SK-N-SH treated with all-trans-retinoic acid at 6 μM for 48 hours (cell line): ENCODE measurements around the gene SYNPO.

Experiments used
- ATAC-seq: fragments of 200-7000 bp; cut with Tn5 transposase; 3 replicates; pipeline ENCODE4 v1.9.1; 2020; ENCODE audit warnings: mild to moderate bottlenecking, moderate library complexity
- BACH2 ChIP-seq: fragments of 250-450 bp; sonication (Bioruptor Pico); IDR thresholded peaks from 2 replicates; pipeline ENCODE4 v1.9.0; 2021; ENCODE audit warnings: mild to moderate bottlenecking, borderline replicate concordance
- CREB5 ChIP-seq: fragments of 250-450 bp; sonication (Bioruptor Pico); IDR thresholded peaks from 2 replicates; pipeline ENCODE4 v1.5.1; 2020; ENCODE audit warnings: low read depth, mild to moderate bottlenecking, moderate library complexity
- GLIS3 ChIP-seq: fragments of 250-450 bp; sonication (Bioruptor Pico); IDR thresholded peaks from 2 replicates; pipeline ENCODE4 v1.5.0; 2020; ENCODE audit warnings: mild to moderate bottlenecking, moderate library complexity
- ISL1 ChIP-seq: fragments of 250-450 bp; sonication (Bioruptor Pico); IDR thresholded peaks from 2 replicates; pipeline ENCODE4 v2.1.2; 2022; ENCODE audit warnings: mild to moderate bottlenecking, moderate library complexity
- POU6F1 ChIP-seq: fragments of 250-450 bp; sonication (Bioruptor Pico); IDR thresholded peaks from 2 replicates; pipeline ENCODE4 v1.8.0; 2021; ENCODE audit warnings: low read depth, mild to moderate bottlenecking, moderate library complexity, borderline replicate concordance
- PPARA ChIP-seq: fragments of 250-450 bp; sonication (Bioruptor Pico); IDR thresholded peaks from 2 replicates; pipeline ENCODE4 v1.5.0; 2020; ENCODE audit warnings: mild to moderate bottlenecking, borderline replicate concordance
- RARB ChIP-seq: fragments of 250-450 bp; sonication (Bioruptor Pico); IDR thresholded peaks from 2 replicates; pipeline ENCODE4 v1.8.0; 2021; ENCODE audit warnings: mild to moderate bottlenecking, moderate library complexity
- SNAI2 ChIP-seq: fragments of 250-450 bp; sonication (Bioruptor Pico); IDR thresholded peaks from 2 replicates; pipeline ENCODE4 v1.5.0; 2020; ENCODE audit warnings: mild to moderate bottlenecking, moderate library complexity
- TCF4 ChIP-seq: fragments of 250-450 bp; sonication (Bioruptor Pico); IDR thresholded peaks from 2 replicates; pipeline ENCODE4 v1.8.0; 2021; ENCODE audit warnings: mild to moderate bottlenecking, moderate library complexity, borderline replicate concordance
- TOX ChIP-seq: fragments of 250-450 bp; sonication (Bioruptor Pico); IDR thresholded peaks from 2 replicates; pipeline ENCODE4 v1.8.0; 2021; ENCODE audit warnings: mild to moderate bottlenecking, moderate library complexity, borderline replicate concordance
- TSHZ2 ChIP-seq: fragments of 250-450 bp; sonication (Bioruptor Pico); IDR thresholded peaks from 2 replicates; pipeline ENCODE4 v1.5.0; 2020; ENCODE audit warnings: mild to moderate bottlenecking, moderate library complexity
- ZC3H10 ChIP-seq: fragments of 250-450 bp; sonication (Bioruptor Pico); IDR thresholded peaks from 2 replicates; pipeline ENCODE4 v1.5.1; 2021; ENCODE audit warnings: mild to moderate bottlenecking, moderate library complexity
- ZFP3 ChIP-seq: fragments of 250-450 bp; sonication (Bioruptor Pico); IDR thresholded peaks from 2 replicates; pipeline ENCODE4 v1.5.0; 2020; ENCODE audit warnings: mild to moderate bottlenecking, moderate library complexity
- ZFP30 ChIP-seq: fragments of 450-650 bp; formaldehyde crosslinking; IDR thresholded peaks from 2 replicates; pipeline ENCODE4 v1.5.0; 2022; ENCODE audit warnings: mild to moderate bottlenecking, moderate library complexity
- TF ChIP-seq, protein P1 (sequence below): fragments of 250-450 bp; sonication (Bioruptor Pico); IDR thresholded peaks from 2 replicates; pipeline ENCODE4 v1.5.1; 2021; ENCODE audit warnings: mild to moderate bottlenecking, moderate library complexity

The SYNPO gene

DNA sequence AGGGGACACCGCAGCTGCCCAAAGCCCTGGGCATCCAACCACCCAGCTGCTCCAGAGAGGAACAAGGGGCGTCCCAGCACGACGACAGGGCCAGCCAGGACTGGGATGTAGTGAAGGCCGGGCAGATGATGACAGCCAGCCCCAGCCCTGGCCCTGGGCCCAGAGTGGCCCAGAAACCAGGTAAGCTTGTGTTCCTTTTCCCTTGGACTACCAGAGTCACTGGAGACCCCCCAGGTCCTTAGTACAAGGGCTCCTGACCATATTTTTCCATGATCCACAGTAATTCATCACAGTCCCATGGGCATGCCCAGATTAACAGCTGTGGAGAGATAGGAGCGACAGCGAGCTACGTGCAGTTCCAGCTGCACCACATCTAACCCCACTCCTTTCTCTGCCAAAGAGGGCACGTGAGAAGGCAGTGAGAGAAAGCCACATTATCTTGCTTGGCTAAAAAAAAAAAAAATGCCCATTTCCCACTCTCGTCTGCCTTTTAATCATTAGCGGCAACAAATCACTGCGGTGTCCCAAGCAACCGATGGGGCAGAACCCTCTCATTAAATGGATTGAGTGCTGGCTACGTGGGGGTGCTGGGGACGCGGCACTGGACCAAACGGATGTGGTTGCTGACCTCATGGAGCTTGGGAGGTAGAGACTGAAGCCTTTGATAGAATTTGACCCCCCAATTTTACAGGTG lies 21.7 kb upstream of the SYNPO start:
- no peak for TF ChIP-seq TSHZ2 (CRISPR knock-in tag)
- TF ChIP-seq ZFP30 (CRISPR knock-in tag) = no peak
- TF ChIP-seq ZC3H10 (CRISPR knock-in tag) = no peak
- no peak for TF ChIP-seq PPARA
- TF ChIP-seq POU6F1 (CRISPR knock-in tag) = no peak
- TF ChIP-seq, protein P1, sequence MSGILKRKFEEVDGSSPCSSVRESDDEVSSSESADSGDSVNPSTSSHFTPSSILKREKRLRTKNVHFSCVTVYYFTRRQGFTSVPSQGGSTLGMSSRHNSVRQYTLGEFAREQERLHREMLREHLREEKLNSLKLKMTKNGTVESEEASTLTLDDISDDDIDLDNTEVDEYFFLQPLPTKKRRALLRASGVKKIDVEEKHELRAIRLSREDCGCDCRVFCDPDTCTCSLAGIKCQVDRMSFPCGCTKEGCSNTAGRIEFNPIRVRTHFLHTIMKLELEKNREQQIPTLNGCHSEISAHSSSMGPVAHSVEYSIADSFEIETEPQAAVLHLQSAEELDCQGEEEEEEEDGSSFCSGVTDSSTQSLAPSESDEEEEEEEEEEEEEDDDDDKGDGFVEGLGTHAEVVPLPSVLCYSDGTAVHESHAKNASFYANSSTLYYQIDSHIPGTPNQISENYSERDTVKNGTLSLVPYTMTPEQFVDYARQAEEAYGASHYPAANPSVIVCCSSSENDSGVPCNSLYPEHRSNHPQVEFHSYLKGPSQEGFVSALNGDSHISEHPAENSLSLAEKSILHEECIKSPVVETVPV (CRISPR knock-in tag) = no peak
- no peak for TF ChIP-seq TOX (CRISPR knock-in tag)
- no peak for TF ChIP-seq GLIS3 (CRISPR knock-in tag)
- TF ChIP-seq TCF4 (CRISPR knock-in tag) = no peak
- TF ChIP-seq BACH2 (CRISPR knock-in tag) = no peak
- no peak for TF ChIP-seq CREB5 (CRISPR knock-in tag)
- TF ChIP-seq ISL1 (CRISPR knock-in tag) = no peak
- TF ChIP-seq SNAI2 (CRISPR knock-in tag) = no peak
- no peak for TF ChIP-seq ZFP3 (CRISPR knock-in tag)
- TF ChIP-seq RARB (CRISPR knock-in tag) = no peak
- no peak; the same call in 2 of the 3 replicates for ATAC-seq

DNA sequence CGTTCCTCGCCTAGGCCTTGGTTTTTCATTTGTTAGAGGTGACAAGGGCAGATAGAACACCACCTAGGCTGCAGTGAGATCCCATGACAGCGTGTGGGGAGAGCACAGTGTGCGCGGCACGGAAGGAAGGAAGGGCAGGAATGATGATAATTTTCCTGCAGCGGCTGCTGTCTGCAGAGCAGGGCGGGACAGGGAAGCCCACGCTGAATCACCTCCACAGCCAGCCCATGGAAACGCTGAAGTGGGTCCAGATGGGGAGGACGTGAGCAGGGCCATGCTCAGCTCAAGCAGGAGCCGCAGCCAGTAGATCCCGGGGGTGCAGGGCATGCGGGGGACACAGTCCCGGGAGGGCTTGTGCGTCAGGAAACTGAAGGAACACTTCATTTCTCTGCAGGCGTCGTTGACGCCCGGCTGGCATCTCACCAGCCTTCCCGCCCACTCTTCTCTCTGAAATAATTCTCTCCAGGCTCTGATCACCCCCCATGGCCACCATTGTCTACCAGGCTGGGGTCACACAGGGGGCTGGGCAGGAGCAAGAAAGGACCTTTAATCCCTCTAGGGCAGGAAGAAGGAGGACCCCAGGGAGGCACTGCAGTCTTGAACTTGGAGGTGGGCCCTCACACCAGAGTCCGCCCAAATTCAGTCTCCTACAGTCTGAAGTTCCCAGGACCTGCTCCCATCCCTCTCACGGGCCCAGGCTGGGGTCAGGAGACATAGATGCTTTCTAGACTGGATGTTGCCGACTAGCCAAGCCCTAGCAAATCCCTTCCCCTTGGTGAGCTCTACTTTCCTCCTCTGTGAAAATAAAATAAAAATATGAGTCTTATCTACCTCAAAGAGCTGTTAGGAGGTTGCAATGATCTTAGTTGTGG lies 20.9 kb upstream of the SYNPO start:
- ATAC-seq = no peak
- TF ChIP-seq PPARA = no peak
- TF ChIP-seq, protein P1 (CRISPR knock-in tag) = no peak
- TF ChIP-seq TSHZ2 (CRISPR knock-in tag) = no peak
- TF ChIP-seq, all 23 proteins: peak for 0
